Erythroblast (primary cell): Measurements from ENCODE around the gene GTF2E1.

Experiments
- GATA1 ChIP-seq: IDR thresholded peaks from 2 replicates; pipeline ENCODE4 v1.6.1; 2011; ENCODE audit warnings: low read depth, mild to moderate bottlenecking, control low read depth, low read length, moderate library complexity
- POLR2A ChIP-seq: IDR thresholded peaks from 2 replicates; pipeline ENCODE4 v1.6.1; 2011; ENCODE audit warnings: mild to moderate bottlenecking, low read length

- TF ChIP-seq POLR2A (no peak), GATA1 (no peak)
Measured at GRCh38 chr3:120753810-120754209, 11.3 kb downstream of the GTF2E1 start.
